Keratinocyte (primary cell): ENCODE data around the gene ZCCHC24.

Experiments used
- EZH2 ChIP-seq: IDR thresholded peaks from one replicate; pipeline ENCODE4 v1.6.1; 2012; ENCODE audit warnings: inconsistent platforms, mild to moderate bottlenecking, low read length, moderate library complexity
- TF ChIP-seq, protein P1 (sequence below), 3 experiments: IDR thresholded peaks in 1 of 3; conservative IDR thresholded peaks in 1 of 3; optimal IDR thresholded peaks in 1 of 3; 2 replicates in 2 of 3; 3 replicates in 1 of 3; pipeline versions ENCODE3 to v1.5.1; 2011; ENCODE audit warnings: low read length in 3 of 3, mild to moderate bottlenecking in 3 of 3, moderate library complexity in 2 of 3, control low read depth in 1 of 3, inconsistent platforms in 1 of 3; ENCODE audit not compliant: insufficient read depth in 2 of 3; ENCODE audit errors: extremely low read depth in 1 of 3

GRCh38 chr10:79470096-79470495, 24.7 kb upstream of the ZCCHC24 start:
- TF ChIP-seq, protein P1, sequence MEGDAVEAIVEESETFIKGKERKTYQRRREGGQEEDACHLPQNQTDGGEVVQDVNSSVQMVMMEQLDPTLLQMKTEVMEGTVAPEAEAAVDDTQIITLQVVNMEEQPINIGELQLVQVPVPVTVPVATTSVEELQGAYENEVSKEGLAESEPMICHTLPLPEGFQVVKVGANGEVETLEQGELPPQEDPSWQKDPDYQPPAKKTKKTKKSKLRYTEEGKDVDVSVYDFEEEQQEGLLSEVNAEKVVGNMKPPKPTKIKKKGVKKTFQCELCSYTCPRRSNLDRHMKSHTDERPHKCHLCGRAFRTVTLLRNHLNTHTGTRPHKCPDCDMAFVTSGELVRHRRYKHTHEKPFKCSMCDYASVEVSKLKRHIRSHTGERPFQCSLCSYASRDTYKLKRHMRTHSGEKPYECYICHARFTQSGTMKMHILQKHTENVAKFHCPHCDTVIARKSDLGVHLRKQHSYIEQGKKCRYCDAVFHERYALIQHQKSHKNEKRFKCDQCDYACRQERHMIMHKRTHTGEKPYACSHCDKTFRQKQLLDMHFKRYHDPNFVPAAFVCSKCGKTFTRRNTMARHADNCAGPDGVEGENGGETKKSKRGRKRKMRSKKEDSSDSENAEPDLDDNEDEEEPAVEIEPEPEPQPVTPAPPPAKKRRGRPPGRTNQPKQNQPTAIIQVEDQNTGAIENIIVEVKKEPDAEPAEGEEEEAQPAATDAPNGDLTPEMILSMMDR (optimal IDR thresholded peaks at IDR 0.05 in 1 of 3, IDR thresholded peaks at IDR 0.05 in 1 of 3, conservative IDR thresholded peaks at IDR 0.05 in 1 of 3; ENCODE audit: extremely low read depth in 1 of 3, insufficient read depth in 2 of 3, low read length in 3 of 3), result no peak
- no peak for TF ChIP-seq EZH2
